Panc1 (cell line): ENCODE results near the gene GRM1. TPM values are rescaled to one million over a fixed set of nuclear protein-coding genes. Genes with fewer than 3 reads are reported as not detected.

Experiments
- ATAC-seq: fragments of 200-7000 bp; cut with Tn5 transposase; 2 replicates; pipeline ENCODE4 v1.9.1; 2020; ENCODE audit warnings: mild to moderate bottlenecking, moderate library complexity
- BruUV-seq: library from RNA; stranded (reverse); fragments of 400-500 nt; replicated peaks from 2 replicates; lab custom pipeline; 2021; lab: Mats Ljungman, UMichigan
- CTCF ChIA-PET: fragments of 300-600 bp; sonication (Branson Sonifier 250); formaldehyde crosslinking; loops from one replicate; lab custom pipeline; 2022; ENCODE audit warnings: antibody characterized with exemption; lab: Charles Lee
- POLR2A ChIA-PET: fragments of 300-600 bp; sonication (Branson Sonifier 250); formaldehyde crosslinking; loops from one replicate; lab custom pipeline; 2022; ENCODE audit warnings: antibody characterized with exemption; lab: Charles Lee
- DNase-seq: peaks from one replicate; pipeline ENCODE4 v3.0.0-alpha.2; 2010; ENCODE audit warnings: low read depth, low spot score
- H3K27ac ChIP-seq: 2 replicates; pipeline ENCODE4 v1.5.1; 2011; ENCODE audit warnings: mild to moderate bottlenecking, low read length, inconsistent platforms
- H3K27me3 ChIP-seq: fragments of 200-500 bp; sonication (Bioruptor generic); 2 replicates; pipeline ENCODE4 v1.6.0; 2014; ENCODE audit warnings: low read length, inconsistent platforms; ENCODE audit not compliant: control insufficient read depth, insufficient read depth
- H3K36me3 ChIP-seq: fragments of 200-500 bp; sonication (Bioruptor generic); 2 replicates; pipeline ENCODE4 v1.5.1; 2014; ENCODE audit warnings: inconsistent platforms, mild to moderate bottlenecking, low read length, moderate library complexity; ENCODE audit not compliant: control insufficient read depth, insufficient read depth
- H3K4me1 ChIP-seq: 2 replicates; pipeline ENCODE4 v1.5.1; 2011; ENCODE audit warnings: inconsistent platforms, mild to moderate bottlenecking, low read length, moderate library complexity; ENCODE audit not compliant: control insufficient read depth, insufficient read depth
- H3K4me3 ChIP-seq, 2 experiments: 2 replicates each; pipeline ENCODE4 v1.5.1; 2011 to 2012; ENCODE audit warnings: low read depth in 2 of 2, low read length in 2 of 2, mild to moderate bottlenecking in 2 of 2, inconsistent platforms in 1 of 2, moderate library complexity in 1 of 2
- H3K9me3 ChIP-seq: fragments of 200-500 bp; sonication (Bioruptor generic); 2 replicates; pipeline ENCODE4 v1.5.1; 2014; ENCODE audit warnings: low read depth, mild to moderate bottlenecking, inconsistent platforms, low read length, moderate library complexity; ENCODE audit not compliant: control insufficient read depth, insufficient read depth
- POLR2AphosphoS5 ChIP-seq: IDR thresholded peaks from 2 replicates; pipeline ENCODE4 v1.6.1; 2012; ENCODE audit warnings: mild to moderate bottlenecking, low read depth, low read length, moderate library complexity
- SIN3A ChIP-seq: IDR thresholded peaks from 2 replicates; pipeline ENCODE4 v1.6.1; 2012; ENCODE audit warnings: low read depth, mild to moderate bottlenecking, low read length, moderate library complexity, borderline replicate concordance; ENCODE audit not compliant: insufficient read depth
- TCF7L2 ChIP-seq: IDR thresholded peaks from 2 replicates; pipeline ENCODE4 v1.6.1; 2011; ENCODE audit warnings: mild to moderate bottlenecking, low read depth, low read length, inconsistent platforms
- in situ Hi-C: cut with HindIII; loops from 2 replicates; pipeline ENCODE4 v1.10.0; 2016; ENCODE audit warnings: low sequenced_read_pairs, low pct_unique_long_range_greater_than_20kb
- intact Hi-C: fragments of 100-400 bp; cut with micrococcal nuclease; formaldehyde crosslinking; loops from one replicate; pipeline ENCODE4 v1.10.0; 2022; ENCODE audit not compliant: unreplicated experiment
- total RNA-seq: library from RNA; stranded (reverse); gene quantifications from one replicate; pipeline ENCODE4 v1.2.1, GENCODE V29; 2021; ENCODE audit not compliant: unreplicated experiment
- TF ChIP-seq, protein P1 (sequence below): fragments of 450-650 bp; IDR thresholded peaks from 2 replicates; pipeline ENCODE4 v1.5.1; 2017; ENCODE audit warnings: mild to moderate bottlenecking
- TF ChIP-seq, protein P2 (sequence below), 2 experiments: IDR thresholded peaks; 2 replicates each; pipeline ENCODE4 v1.6.1; 2011 to 2012; ENCODE audit warnings: low read depth in 2 of 2, control low read depth in 1 of 2, low read length in 1 of 2, mild to moderate bottlenecking in 1 of 2, moderate library complexity in 1 of 2; ENCODE audit not compliant: insufficient read depth in 1 of 2

The GRM1 gene
- total RNA-seq, 1 experiment from 2014 or later = not detected

DNA sequence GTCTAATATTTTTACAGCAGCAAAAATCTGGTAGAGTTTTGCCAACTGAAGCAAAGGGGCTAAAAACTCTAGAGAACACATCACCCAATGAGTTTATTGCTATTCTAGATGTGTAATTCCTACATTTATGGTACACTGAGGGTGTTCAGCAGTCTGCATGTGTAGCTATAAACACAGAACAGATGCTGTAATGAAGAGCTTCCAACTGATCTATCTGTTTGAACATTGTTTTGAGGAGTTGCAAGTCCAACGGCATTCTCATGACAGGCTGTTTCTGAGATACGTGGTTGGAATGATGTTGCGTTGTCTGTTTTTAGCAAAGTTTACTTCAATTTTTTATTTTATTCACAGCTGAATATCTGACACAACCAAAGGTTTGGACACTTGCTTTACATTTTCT, 373.6 kb downstream of the GRM1 start:
- no peak for ATAC-seq
- POLR2A ChIA-PET = no interaction called here
- TF ChIP-seq, protein P1, sequence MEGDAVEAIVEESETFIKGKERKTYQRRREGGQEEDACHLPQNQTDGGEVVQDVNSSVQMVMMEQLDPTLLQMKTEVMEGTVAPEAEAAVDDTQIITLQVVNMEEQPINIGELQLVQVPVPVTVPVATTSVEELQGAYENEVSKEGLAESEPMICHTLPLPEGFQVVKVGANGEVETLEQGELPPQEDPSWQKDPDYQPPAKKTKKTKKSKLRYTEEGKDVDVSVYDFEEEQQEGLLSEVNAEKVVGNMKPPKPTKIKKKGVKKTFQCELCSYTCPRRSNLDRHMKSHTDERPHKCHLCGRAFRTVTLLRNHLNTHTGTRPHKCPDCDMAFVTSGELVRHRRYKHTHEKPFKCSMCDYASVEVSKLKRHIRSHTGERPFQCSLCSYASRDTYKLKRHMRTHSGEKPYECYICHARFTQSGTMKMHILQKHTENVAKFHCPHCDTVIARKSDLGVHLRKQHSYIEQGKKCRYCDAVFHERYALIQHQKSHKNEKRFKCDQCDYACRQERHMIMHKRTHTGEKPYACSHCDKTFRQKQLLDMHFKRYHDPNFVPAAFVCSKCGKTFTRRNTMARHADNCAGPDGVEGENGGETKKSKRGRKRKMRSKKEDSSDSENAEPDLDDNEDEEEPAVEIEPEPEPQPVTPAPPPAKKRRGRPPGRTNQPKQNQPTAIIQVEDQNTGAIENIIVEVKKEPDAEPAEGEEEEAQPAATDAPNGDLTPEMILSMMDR = no peak
- TF ChIP-seq, protein P2, sequence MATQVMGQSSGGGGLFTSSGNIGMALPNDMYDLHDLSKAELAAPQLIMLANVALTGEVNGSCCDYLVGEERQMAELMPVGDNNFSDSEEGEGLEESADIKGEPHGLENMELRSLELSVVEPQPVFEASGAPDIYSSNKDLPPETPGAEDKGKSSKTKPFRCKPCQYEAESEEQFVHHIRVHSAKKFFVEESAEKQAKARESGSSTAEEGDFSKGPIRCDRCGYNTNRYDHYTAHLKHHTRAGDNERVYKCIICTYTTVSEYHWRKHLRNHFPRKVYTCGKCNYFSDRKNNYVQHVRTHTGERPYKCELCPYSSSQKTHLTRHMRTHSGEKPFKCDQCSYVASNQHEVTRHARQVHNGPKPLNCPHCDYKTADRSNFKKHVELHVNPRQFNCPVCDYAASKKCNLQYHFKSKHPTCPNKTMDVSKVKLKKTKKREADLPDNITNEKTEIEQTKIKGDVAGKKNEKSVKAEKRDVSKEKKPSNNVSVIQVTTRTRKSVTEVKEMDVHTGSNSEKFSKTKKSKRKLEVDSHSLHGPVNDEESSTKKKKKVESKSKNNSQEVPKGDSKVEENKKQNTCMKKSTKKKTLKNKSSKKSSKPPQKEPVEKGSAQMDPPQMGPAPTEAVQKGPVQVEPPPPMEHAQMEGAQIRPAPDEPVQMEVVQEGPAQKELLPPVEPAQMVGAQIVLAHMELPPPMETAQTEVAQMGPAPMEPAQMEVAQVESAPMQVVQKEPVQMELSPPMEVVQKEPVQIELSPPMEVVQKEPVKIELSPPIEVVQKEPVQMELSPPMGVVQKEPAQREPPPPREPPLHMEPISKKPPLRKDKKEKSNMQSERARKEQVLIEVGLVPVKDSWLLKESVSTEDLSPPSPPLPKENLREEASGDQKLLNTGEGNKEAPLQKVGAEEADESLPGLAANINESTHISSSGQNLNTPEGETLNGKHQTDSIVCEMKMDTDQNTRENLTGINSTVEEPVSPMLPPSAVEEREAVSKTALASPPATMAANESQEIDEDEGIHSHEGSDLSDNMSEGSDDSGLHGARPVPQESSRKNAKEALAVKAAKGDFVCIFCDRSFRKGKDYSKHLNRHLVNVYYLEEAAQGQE (IDR thresholded peaks at IDR 0.05; ENCODE audit: insufficient read depth in 1 of 2, low read depth in 2 of 2, low read length in 1 of 2) = no peak
- no peak overlapping the region for H3K27ac ChIP-seq
- in situ Hi-C loops (no loop called here), intact Hi-C loops (no loop called here)
- H3K36me3 ChIP-seq = no peaks in the 10 kb centered on the region
- BruUV-seq = no TSS peak
- no peaks in the 10 kb centered on the region for H3K27me3 ChIP-seq
- no peaks in the 10 kb centered on the region for H3K9me3 ChIP-seq
- no peaks in the 10 kb centered on the region for H3K4me1 ChIP-seq
- no peak for DNase-seq
- no peak overlapping the region for H3K4me3 ChIP-seq
- CTCF ChIA-PET = no interaction called here

DNA sequence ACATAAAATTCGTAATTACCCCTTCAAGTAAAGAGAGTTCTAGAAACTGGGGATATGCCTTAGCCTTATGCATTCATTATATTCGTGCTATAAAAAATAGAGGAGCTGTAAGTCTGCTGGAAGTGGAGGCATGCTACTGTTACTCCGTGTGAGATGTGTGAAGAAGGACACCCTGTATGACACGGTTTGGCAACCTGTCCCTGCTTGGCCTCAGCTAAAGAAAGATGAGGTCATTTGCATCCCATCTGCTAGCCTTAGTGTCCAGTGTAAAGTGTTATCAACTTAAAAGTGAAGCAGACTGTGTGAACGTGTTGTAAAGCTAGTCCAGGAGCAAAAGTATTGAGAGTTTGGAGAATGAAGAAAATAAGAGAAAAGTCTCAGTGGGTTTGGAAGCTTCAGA, 379.7 kb downstream of the GRM1 start:
- intact Hi-C loops (no loop called here), in situ Hi-C loops (no loop called here)
- Histone ChIP-seq H3K9me3 (no peaks in the 10 kb centered on the region), H3K27me3 (no peaks in the 10 kb centered on the region), H3K36me3 (no peaks in the 10 kb centered on the region), H3K4me3 (no peak overlapping the region), H3K27ac (no peak overlapping the region), H3K4me1 (no peaks in the 10 kb centered on the region)
- TF ChIP-seq POLR2AphosphoS5 (no peak), SIN3A (no peak), TCF7L2 (no peak)
- TF ChIP-seq, protein P1 = no peak
- TF ChIP-seq, protein P2 (IDR thresholded peaks at IDR 0.05; ENCODE audit: insufficient read depth in 1 of 2, low read depth in 2 of 2, low read length in 1 of 2) = no peak
- ChIA-PET POLR2A (no interaction called here), CTCF (no interaction called here)
- DNase-seq = no peak
- ATAC-seq = no peak
- BruUV-seq = no TSS peak
